ENCODE data around the gene MTTP.

MTTP gene

DNA sequence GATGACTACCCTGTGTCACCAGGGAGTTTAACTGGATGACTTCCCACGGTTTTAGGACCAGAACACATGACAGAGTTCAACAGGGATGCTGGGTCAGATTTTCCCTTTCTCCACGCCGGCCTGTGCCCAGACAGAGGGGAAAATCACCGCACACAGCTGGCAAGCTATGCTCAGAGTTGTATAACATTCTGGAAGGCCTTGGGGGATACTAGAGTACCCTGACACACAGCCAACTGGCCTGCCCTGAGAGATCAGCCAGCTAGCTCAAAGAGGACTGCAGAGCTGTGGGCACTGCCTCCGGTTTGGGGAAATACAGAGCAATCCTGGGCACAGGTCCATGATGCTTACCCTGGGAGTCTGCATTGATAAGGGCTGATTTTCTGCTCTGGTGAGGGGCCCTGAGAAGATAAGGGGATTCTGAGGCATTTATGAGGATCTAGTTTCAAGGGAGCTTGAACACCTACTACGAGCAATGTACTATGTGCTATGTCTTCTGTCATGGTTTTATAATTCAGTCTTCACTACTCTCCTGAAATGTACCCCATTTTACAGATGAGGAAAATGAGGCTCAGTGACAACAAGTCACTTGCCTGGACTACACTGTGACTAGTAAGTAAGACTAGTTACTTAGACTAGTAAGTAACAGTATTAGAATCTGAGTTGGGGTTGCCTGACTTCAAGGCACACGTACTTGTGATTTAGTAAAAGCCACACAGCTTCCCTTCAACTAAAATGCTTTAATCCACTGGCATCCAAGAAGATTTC, 68.3 kb downstream of the MTTP start:
- DNase-seq: no peak

- no peak for DNase-seq
These were observed 69.8 kb downstream of the MTTP start for GRCh38 chr4:99644453-99644852.

DNA sequence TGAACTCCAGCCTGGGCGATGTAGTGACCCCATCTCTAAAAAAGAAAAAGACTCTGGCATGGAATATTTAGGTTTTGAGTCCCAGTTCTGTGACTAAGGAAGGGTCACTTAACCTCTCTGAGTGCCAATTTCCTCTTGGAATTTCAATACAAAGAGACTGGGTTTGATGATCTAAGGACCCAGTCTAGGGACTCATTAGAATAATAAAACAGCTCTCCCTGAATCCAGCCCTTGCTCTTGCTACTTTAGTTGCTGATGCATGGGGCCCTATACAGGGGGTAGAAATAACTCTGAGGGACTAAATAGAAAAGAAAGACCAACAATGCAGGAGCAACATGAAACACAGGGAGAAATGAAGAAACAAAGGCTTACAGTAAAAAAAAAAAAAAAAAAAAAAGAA, 70.4 kb downstream of the MTTP start:
- no peak for DNase-seq

- no peak for DNase-seq
These were observed 71.0 kb downstream of the MTTP start for GRCh38 chr4:99645638-99646037.

DNA sequence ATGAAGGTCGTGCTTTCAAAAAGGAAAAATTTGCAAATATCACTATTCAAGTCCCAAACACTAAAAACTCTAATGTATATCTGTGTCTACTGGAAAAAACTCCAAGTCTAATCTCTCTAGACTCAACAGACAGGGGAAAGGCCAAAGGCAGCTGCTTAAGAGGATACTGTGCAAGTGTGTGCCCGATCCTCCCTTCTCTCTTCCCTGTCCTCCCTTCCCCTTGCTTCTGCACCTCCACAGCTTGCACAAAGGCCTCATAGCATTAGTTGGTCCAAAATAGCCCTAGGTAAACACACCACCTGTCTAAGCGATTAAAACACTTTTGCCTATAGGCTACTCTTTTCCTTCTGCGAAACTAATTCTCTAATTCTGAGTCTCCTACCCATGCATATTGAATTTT, 72.4 kb downstream of the MTTP start:
- no peak for DNase-seq

GRCh38 chr4:99648321-99648720, 73.7 kb downstream of the MTTP start:
- no peak for DNase-seq

GRCh38 chr4:99649208-99649607, 74.6 kb downstream of the MTTP start:
- DNase-seq: no peak

- no peak for DNase-seq
These were observed 75.2 kb downstream of the MTTP start for GRCh38 chr4:99649778-99650177.

DNA sequence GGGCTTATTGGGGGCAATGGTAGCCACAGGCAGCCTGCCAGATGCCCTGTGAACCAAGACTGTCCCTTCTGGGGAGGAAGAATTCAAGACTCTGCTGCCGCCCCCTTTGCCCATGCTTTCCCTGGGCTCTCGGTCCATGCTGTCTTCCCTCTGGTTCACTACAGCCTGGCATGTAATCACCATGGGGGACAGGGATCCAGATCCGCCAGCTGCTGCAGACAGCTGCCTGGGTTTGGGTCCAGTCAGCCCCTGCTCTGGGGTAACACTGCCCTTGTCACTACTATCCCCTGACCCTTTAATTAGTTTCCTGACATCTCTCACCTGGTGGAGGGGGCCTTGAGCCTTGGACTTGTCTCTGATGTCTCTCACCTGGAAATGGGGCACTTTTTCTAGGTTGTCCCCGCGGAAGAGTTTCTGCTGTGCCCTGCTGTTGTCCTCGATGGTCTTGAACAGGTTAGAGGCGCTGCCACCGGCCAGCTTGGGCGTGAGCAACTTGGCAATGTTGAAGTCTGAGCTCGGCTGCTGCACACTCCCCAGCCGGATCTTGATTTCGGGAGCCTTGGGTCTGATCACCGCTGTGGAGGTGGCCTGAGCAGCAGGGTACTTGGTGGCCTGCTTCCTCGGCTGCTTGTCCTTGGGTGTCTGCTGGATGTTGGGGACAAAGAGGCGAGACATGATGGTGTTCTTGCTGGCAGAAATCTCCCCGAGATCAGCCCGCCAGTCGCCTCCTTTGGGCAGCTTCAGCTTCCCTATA, 76.6 kb downstream of the MTTP start:
- no peak for DNase-seq

- DNase-seq: no peak
These were observed 77.3 kb downstream of the MTTP start for GRCh38 chr4:99651811-99652485.

GRCh38 chr4:99652596-99653436, 78.2 kb downstream of the MTTP start:
- no peak for DNase-seq

GRCh38 chr4:99653916-99654315, 79.3 kb downstream of the MTTP start:
- DNase-seq: no peak

GRCh38 chr4:99654361-99654761, 79.7 kb downstream of the MTTP start:
- DNase-seq: no peak

- no peak for DNase-seq
These were observed 80.9 kb downstream of the MTTP start for GRCh38 chr4:99655308-99656081.

GRCh38 chr4:99657798-99658197, 83.2 kb downstream of the MTTP start, which contains the start of gene C4orf54:
C4orf54 (minus strand) TSS chr4:99657828; CDS start chr4:99654648, 3,180 bp downstream.
- DNase-seq: no peak

GRCh38 chr4:99658666-99659065, 84.0 kb downstream of the MTTP start:
- DNase-seq: no peak

- DNase-seq: no peak
These were observed 87.3 kb downstream of the MTTP start for GRCh38 chr4:99661907-99662306.

- DNase-seq: no peak
These were observed 90.1 kb downstream of the MTTP start for GRCh38 chr4:99664716-99665115.

DNA sequence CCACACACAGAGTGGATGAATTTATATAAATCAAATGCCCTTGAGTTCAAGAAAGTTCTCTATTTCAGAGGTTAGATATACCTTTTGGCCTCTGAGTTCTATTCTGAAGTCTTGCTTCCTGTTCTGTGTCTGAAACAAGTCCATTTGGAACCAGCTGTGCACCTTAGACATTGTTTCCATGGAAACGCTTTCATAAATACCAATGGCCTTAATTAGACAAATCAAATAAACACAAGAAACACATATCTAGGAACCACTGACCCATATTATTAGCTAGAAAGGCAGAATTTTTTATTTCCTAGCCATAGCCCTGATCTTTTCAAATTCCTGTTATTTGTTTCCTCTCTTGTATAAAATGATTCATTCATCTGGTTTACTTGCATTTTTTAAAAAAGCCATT, 91.4 kb downstream of the MTTP start:
- no peak for DNase-seq

GRCh38 chr4:99668472-99668871, 93.8 kb downstream of the MTTP start:
- no peak for DNase-seq

DNA sequence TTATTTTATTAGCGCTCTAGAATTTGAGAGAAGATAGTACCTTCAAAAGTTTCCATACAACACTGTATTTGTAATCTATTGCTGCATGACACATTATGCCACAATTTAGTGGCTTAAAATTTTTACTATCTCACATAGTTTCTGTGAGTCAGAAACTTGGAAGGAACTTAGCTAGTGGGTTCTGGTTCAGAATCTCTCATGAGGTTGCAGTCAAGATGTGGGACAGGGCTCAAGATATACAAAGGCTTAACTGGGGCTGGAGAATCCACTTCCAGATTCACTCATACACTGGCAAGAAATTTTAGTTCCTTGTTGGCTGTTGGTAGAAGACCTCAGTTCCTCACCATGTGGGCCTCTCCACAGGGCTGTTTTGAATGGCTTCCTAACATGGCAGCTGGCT, 94.5 kb downstream of the MTTP start:
- DNase-seq: no peak

All from T-helper 9 cell (primary cell).